CD4-positive, alpha-beta T cell (primary cell): ENCODE results near the gene ARPC5. TPM values are rescaled to one million over a fixed set of nuclear protein-coding genes. Genes with fewer than 3 reads are reported as not detected.

Experiments used
- ATAC-seq: fragments of 200-7000 bp; cut with Tn5 transposase; one replicate; pipeline ENCODE4 v1.10.0; 2022; ENCODE audit warnings: mild to moderate bottlenecking; ENCODE audit not compliant: poor library complexity
- CTCF ChIA-PET: fragments of 350-600 bp; sonication (Branson Sonifier 250); formaldehyde crosslinking; loops from one replicate; lab custom pipeline; 2021; ENCODE audit warnings: antibody characterized with exemption, inconsistent platforms; lab: Charles Lee
- POLR2A ChIA-PET: fragments of 350-600 bp; sonication (Branson Sonifier 250); formaldehyde crosslinking; loops from one replicate; lab custom pipeline; 2021; ENCODE audit warnings: antibody characterized with exemption, inconsistent platforms; lab: Charles Lee
- DNase-seq, 14 experiments: peaks; one replicate each; pipeline ENCODE4 v3.0.0-alpha.2; 2013 to 2020; ENCODE audit warnings: mixed read lengths in 2 of 14
- H3K27ac ChIP-seq, 2 donors: one replicate each; pipeline versions ENCODE4 v1.5.1 to v1.7.0; 2013; ENCODE audit warnings: low read length in 2 of 2, low read depth in 1 of 2, mild to moderate bottlenecking in 1 of 2
- H3K27me3 ChIP-seq, 2 experiments: 1 replicate in 1 of 2; 2 replicates in 1 of 2; pipeline versions ENCODE4 v1.6.1 to v1.7.0; 2013; ENCODE audit warnings: low read length in 2 of 2, control low read depth in 1 of 2, mild to moderate bottlenecking in 1 of 2, moderate library complexity in 1 of 2; ENCODE audit not compliant: insufficient read depth in 2 of 2, control insufficient read depth in 1 of 2
- H3K36me3 ChIP-seq: one replicate; pipeline ENCODE4 v1.6.1; 2013; ENCODE audit warnings: low read length, control low read depth; ENCODE audit not compliant: insufficient read depth
- H3K4me1 ChIP-seq: one replicate; pipeline ENCODE4 v1.6.1; 2013; ENCODE audit warnings: low read length, control low read depth; ENCODE audit not compliant: insufficient read depth
- H3K4me3 ChIP-seq: one replicate; pipeline ENCODE4 v1.5.1; 2013; ENCODE audit warnings: mild to moderate bottlenecking, low read length, moderate library complexity
- H3K9me3 ChIP-seq, 2 experiments: 1 replicate in 1 of 2; 2 replicates in 1 of 2; pipeline versions ENCODE4 v1.6.1 to v1.7.0; 2013; ENCODE audit warnings: low read length in 2 of 2, mild to moderate bottlenecking in 2 of 2, control low read depth in 1 of 2, moderate library complexity in 1 of 2; ENCODE audit not compliant: control insufficient read depth in 1 of 2, insufficient read depth in 1 of 2
- H3K27ac Mint-ChIP-seq: one replicate; pipeline ENCODE4 v1.8.0; 2020; ENCODE audit warnings: mixed read lengths
- H3K27me3 Mint-ChIP-seq: one replicate; pipeline ENCODE4 v1.8.0; 2021; ENCODE audit warnings: mixed read lengths
- H3K36me3 Mint-ChIP-seq: one replicate; pipeline ENCODE4 v1.8.0; 2021; ENCODE audit warnings: low read depth, mixed read lengths
- H3K4me1 Mint-ChIP-seq: one replicate; pipeline ENCODE4 v1.8.0; 2021; ENCODE audit warnings: low read depth, mixed read lengths
- H3K4me3 Mint-ChIP-seq: one replicate; pipeline ENCODE4 v1.8.0; 2020; ENCODE audit warnings: mild to moderate bottlenecking, mixed read lengths
- H3K9me3 Mint-ChIP-seq: one replicate; pipeline ENCODE4 v1.8.0; 2020; ENCODE audit warnings: mixed read lengths
- intact Hi-C, 2 experiments: fragments of 100-400 bp; cut with DNase I in 1 of 2; cut with micrococcal nuclease in 1 of 2; formaldehyde crosslinking; loops; one replicate each; pipeline versions ENCODE4 v1.15.1 to v1.9.0; 2023 to 2025; cut with DNase I, micrococcal nuclease
- total RNA-seq, 174 experiments: library from RNA in 2 of 174; stranded (reverse) in 2 of 174; gene quantifications; one replicate each; pipeline ENCODE4 v1.2.3 and lab custom pipeline; 2021 to 2026
- TF ChIP-seq, protein P1 (sequence below): fragments of 200-600 bp; IDR thresholded peaks from one replicate; pipeline ENCODE4 v1.8.0; 2022; ENCODE audit warnings: antibody characterized with exemption, mild to moderate bottlenecking

Gene ARPC5
- total RNA-seq, 2 experiments from 2014 or later = 21.4 to 23.0 TPM

DNA sequence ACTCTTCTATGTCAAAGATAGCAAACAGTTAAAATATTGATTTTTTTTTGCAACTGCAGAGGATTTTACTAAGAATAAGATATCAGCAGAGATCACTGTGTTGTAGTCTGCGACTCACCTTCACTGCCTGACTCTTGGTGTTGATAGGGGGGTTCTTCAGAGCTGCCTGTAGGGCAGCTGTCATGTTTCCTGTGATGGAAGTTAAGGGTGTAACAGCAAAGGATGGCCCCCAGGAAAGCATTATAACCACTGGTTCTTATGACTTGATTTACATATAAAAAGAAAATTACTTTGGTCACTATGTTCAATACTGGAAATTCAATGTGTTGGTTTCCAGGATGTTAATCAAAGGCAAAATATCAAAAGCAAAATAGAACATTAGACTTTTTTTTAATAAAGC is 2.6 kb downstream of the ARPC5 start:
- intact Hi-C loops = loop anchor here (5.0 to 10.0 kb wide), 6 partner anchors 791 to 1598 kb away; partner anchors contain the start of genes EDEM3 (in 1 of the 2), RNF2 (in 1 of the 2), SWT1 (in 1 of the 2) and TRMT1L (in 1 of the 2)
- Histone ChIP-seq H3K27ac (no peak overlapping the region), H3K4me1 (peaks cover 25% of the 10 kb centered on the region), H3K36me3 (peaks cover 41% of the 10 kb centered on the region), H3K9me3 (no peaks in the 10 kb centered on the region), H3K4me3 (peak overlapping the region; percentile 93), H3K27me3 (no peaks in the 10 kb centered on the region)
- H3K4me3 Mint-ChIP-seq = peak overlapping the region; percentile 91
- ChIA-PET CTCF (interaction anchor here (0.7 to 1.7 kb wide), 4 partner anchors 8 to 148 kb away, joined by 3 to 4 read pairs (median 4); no protein-coding TSS in a partner anchor), POLR2A (interaction anchor here (1.1 to 2.4 kb wide), 5 partner anchors 8 to 418 kb away, joined by 3 to 12 read pairs (median 5); partner anchors contain the start of genes SMG7 and TSEN15)
- peaks cover 78% of the 10 kb centered on the region for H3K4me1 Mint-ChIP-seq
- DNase-seq = peak in 2 of 14 experiments; percentile 24
- TF ChIP-seq, protein P1, sequence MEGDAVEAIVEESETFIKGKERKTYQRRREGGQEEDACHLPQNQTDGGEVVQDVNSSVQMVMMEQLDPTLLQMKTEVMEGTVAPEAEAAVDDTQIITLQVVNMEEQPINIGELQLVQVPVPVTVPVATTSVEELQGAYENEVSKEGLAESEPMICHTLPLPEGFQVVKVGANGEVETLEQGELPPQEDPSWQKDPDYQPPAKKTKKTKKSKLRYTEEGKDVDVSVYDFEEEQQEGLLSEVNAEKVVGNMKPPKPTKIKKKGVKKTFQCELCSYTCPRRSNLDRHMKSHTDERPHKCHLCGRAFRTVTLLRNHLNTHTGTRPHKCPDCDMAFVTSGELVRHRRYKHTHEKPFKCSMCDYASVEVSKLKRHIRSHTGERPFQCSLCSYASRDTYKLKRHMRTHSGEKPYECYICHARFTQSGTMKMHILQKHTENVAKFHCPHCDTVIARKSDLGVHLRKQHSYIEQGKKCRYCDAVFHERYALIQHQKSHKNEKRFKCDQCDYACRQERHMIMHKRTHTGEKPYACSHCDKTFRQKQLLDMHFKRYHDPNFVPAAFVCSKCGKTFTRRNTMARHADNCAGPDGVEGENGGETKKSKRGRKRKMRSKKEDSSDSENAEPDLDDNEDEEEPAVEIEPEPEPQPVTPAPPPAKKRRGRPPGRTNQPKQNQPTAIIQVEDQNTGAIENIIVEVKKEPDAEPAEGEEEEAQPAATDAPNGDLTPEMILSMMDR = no peak
- H3K27me3 Mint-ChIP-seq = no peaks in the 10 kb centered on the region
- H3K9me3 Mint-ChIP-seq = no peaks in the 10 kb centered on the region
- H3K27ac Mint-ChIP-seq = peak overlapping the region; percentile 94
- peaks cover 58% of the 10 kb centered on the region for H3K36me3 Mint-ChIP-seq
- no peak for ATAC-seq

DNA sequence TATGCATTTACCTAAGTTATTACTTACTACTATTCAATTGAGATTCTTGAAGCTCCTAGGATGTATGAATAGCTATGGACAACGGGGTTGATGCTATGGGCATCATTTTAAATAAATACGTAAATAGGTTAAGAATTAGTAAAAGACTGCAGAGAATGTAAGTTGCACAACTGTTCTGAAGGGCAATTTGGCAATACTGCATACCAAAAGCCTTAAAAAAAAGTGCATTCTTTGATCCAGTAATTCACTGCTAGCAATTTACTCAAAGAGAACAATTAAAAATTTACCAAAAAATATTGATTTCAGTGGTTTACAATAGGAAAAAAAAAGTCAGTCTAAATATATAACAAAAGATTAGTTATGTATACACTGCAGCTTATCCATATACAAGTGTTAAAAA is 3.5 kb downstream of the ARPC5 start:
- Mint-ChIP-seq H3K9me3 (no peaks in the 10 kb centered on the region), H3K4me1 (peaks cover 75% of the 10 kb centered on the region), H3K36me3 (peaks cover 65% of the 10 kb centered on the region), H3K4me3 (no peak overlapping the region), H3K27me3 (no peaks in the 10 kb centered on the region), H3K27ac (no peak overlapping the region)
- no peak for ATAC-seq
- peak overlapping the region; percentile 93 for H3K4me3 ChIP-seq
- POLR2A ChIA-PET = no interaction called here
- DNase-seq = no peak
- H3K36me3 ChIP-seq = peaks cover 46% of the 10 kb centered on the region
- H3K9me3 ChIP-seq = no peaks in the 10 kb centered on the region
- CTCF ChIA-PET = interaction anchor here (0.7 kb wide), 2 partner anchors 23 to 71 kb away, joined by 3 to 5 read pairs; no protein-coding TSS in a partner anchor
- intact Hi-C loops = loop anchor here (5.0 to 10.0 kb wide), 6 partner anchors 790 to 1597 kb away; partner anchors contain the start of genes EDEM3 (in 1 of the 2), RNF2 (in 1 of the 2), SWT1 (in 1 of the 2) and TRMT1L (in 1 of the 2)
- H3K27me3 ChIP-seq = no peaks in the 10 kb centered on the region
- no peak overlapping the region for H3K27ac ChIP-seq
- TF ChIP-seq, protein P1 = no peak
- peaks cover 25% of the 10 kb centered on the region for H3K4me1 ChIP-seq

DNA sequence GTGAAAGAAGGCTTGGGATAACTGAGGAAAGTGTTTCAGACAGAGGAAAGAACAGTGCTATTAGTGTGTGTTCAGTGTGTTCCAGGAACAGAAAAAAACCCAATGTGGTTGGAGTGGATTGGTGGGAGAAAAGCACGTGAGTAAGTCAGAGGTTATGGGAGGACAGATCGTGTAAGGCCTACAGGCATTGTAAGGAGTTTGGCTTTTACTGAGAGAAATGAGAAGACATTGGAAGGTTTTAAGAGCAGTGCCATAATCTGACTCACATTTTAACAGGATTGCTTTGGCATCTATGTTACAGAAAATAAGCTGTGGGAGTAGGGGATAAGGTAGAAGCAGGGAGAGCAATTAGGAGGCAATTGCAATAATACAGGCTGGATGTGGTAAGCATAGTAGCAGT is 4.8 kb downstream of the ARPC5 start:
- Mint-ChIP-seq H3K36me3 (peaks cover 68% of the 10 kb centered on the region), H3K27me3 (no peaks in the 10 kb centered on the region), H3K4me1 (peaks cover 61% of the 10 kb centered on the region), H3K4me3 (peak overlapping the region; percentile 78), H3K9me3 (no peaks in the 10 kb centered on the region), H3K27ac (peak overlapping the region; percentile 61)
- DNase-seq (peak in 1 of 14 experiments; percentile 20), ATAC-seq (no peak)
- H3K27me3 ChIP-seq = no peaks in the 10 kb centered on the region
- peaks cover 18% of the 10 kb centered on the region for H3K4me1 ChIP-seq
- ChIA-PET POLR2A (no interaction called here), CTCF (interaction anchor here (0.9 to 1.6 kb wide), 2 partner anchors 21 to 24 kb away, joined by 3 to 4 read pairs; no protein-coding TSS in a partner anchor)
- no peaks in the 10 kb centered on the region for H3K9me3 ChIP-seq
- no peak overlapping the region for H3K27ac ChIP-seq
- H3K36me3 ChIP-seq = peaks cover 57% of the 10 kb centered on the region
- intact Hi-C loops = loop anchor here (5.0 to 10.0 kb wide), 6 partner anchors 788 to 1596 kb away; partner anchors contain the start of genes EDEM3 (in 1 of the 2), RNF2 (in 1 of the 2), SWT1 (in 1 of the 2) and TRMT1L (in 1 of the 2)
- H3K4me3 ChIP-seq = no peak overlapping the region
- TF ChIP-seq, protein P1 = no peak
